ENCODE measurements around the gene ROCK2.

- TF ChIP-seq EZH2 (IDR thresholded peaks at IDR 0.05; ENCODE audit: low read length) = no peak
- TF ChIP-seq CTCF (optimal IDR thresholded peaks at IDR 0.05 in 1 of 3, IDR thresholded peaks at IDR 0.05 in 1 of 3, conservative IDR thresholded peaks at IDR 0.05 in 1 of 3; ENCODE audit: extremely low read depth in 1 of 3, insufficient read depth in 2 of 3, low read length in 3 of 3) = no peak
Observed at GRCh38 chr2:11312770-11313471, 31.5 kb downstream of the ROCK2 start.
